Panc1 (cell line): ENCODE measurements around the gene NR1I2. TPM values are rescaled to one million over a fixed set of nuclear protein-coding genes. Genes with fewer than 3 reads are reported as not detected.

Experiments
- ATAC-seq: fragments of 200-7000 bp; cut with Tn5 transposase; 2 replicates; pipeline ENCODE4 v1.9.1; 2020; ENCODE audit warnings: mild to moderate bottlenecking, moderate library complexity
- BruUV-seq: library from RNA; stranded (reverse); fragments of 400-500 nt; replicated peaks from 2 replicates; lab custom pipeline; 2021; lab: Mats Ljungman, UMichigan
- CTCF ChIA-PET: fragments of 300-600 bp; sonication (Branson Sonifier 250); formaldehyde crosslinking; loops from one replicate; lab custom pipeline; 2022; ENCODE audit warnings: antibody characterized with exemption; lab: Charles Lee
- POLR2A ChIA-PET: fragments of 300-600 bp; sonication (Branson Sonifier 250); formaldehyde crosslinking; loops from one replicate; lab custom pipeline; 2022; ENCODE audit warnings: antibody characterized with exemption; lab: Charles Lee
- DNase-seq: peaks from one replicate; pipeline ENCODE4 v3.0.0-alpha.2; 2010; ENCODE audit warnings: low read depth, low spot score
- H3K27ac ChIP-seq: 2 replicates; pipeline ENCODE4 v1.5.1; 2011; ENCODE audit warnings: mild to moderate bottlenecking, low read length, inconsistent platforms
- H3K27me3 ChIP-seq: fragments of 200-500 bp; sonication (Bioruptor generic); 2 replicates; pipeline ENCODE4 v1.6.0; 2014; ENCODE audit warnings: low read length, inconsistent platforms; ENCODE audit not compliant: control insufficient read depth, insufficient read depth
- H3K36me3 ChIP-seq: fragments of 200-500 bp; sonication (Bioruptor generic); 2 replicates; pipeline ENCODE4 v1.5.1; 2014; ENCODE audit warnings: inconsistent platforms, mild to moderate bottlenecking, low read length, moderate library complexity; ENCODE audit not compliant: control insufficient read depth, insufficient read depth
- H3K4me1 ChIP-seq: 2 replicates; pipeline ENCODE4 v1.5.1; 2011; ENCODE audit warnings: inconsistent platforms, mild to moderate bottlenecking, low read length, moderate library complexity; ENCODE audit not compliant: control insufficient read depth, insufficient read depth
- H3K4me3 ChIP-seq, 2 experiments: 2 replicates each; pipeline ENCODE4 v1.5.1; 2011 to 2012; ENCODE audit warnings: low read depth in 2 of 2, low read length in 2 of 2, mild to moderate bottlenecking in 2 of 2, inconsistent platforms in 1 of 2, moderate library complexity in 1 of 2
- H3K9me3 ChIP-seq: fragments of 200-500 bp; sonication (Bioruptor generic); 2 replicates; pipeline ENCODE4 v1.5.1; 2014; ENCODE audit warnings: low read depth, mild to moderate bottlenecking, inconsistent platforms, low read length, moderate library complexity; ENCODE audit not compliant: control insufficient read depth, insufficient read depth
- POLR2AphosphoS5 ChIP-seq: IDR thresholded peaks from 2 replicates; pipeline ENCODE4 v1.6.1; 2012; ENCODE audit warnings: mild to moderate bottlenecking, low read depth, low read length, moderate library complexity
- SIN3A ChIP-seq: IDR thresholded peaks from 2 replicates; pipeline ENCODE4 v1.6.1; 2012; ENCODE audit warnings: low read depth, mild to moderate bottlenecking, low read length, moderate library complexity, borderline replicate concordance; ENCODE audit not compliant: insufficient read depth
- TCF7L2 ChIP-seq: IDR thresholded peaks from 2 replicates; pipeline ENCODE4 v1.6.1; 2011; ENCODE audit warnings: mild to moderate bottlenecking, low read depth, low read length, inconsistent platforms
- in situ Hi-C: cut with HindIII; loops from 2 replicates; pipeline ENCODE4 v1.10.0; 2016; ENCODE audit warnings: low sequenced_read_pairs, low pct_unique_long_range_greater_than_20kb
- intact Hi-C: fragments of 100-400 bp; cut with micrococcal nuclease; formaldehyde crosslinking; loops from one replicate; pipeline ENCODE4 v1.10.0; 2022; ENCODE audit not compliant: unreplicated experiment
- total RNA-seq: library from RNA; stranded (reverse); gene quantifications from one replicate; pipeline ENCODE4 v1.2.1, GENCODE V29; 2021; ENCODE audit not compliant: unreplicated experiment
- TF ChIP-seq, protein P1 (sequence below), 2 experiments: IDR thresholded peaks; 2 replicates each; pipeline ENCODE4 v1.6.1; 2011 to 2012; ENCODE audit warnings: low read depth in 2 of 2, control low read depth in 1 of 2, low read length in 1 of 2, mild to moderate bottlenecking in 1 of 2, moderate library complexity in 1 of 2; ENCODE audit not compliant: insufficient read depth in 1 of 2
- TF ChIP-seq, protein P2 (sequence below): fragments of 450-650 bp; IDR thresholded peaks from 2 replicates; pipeline ENCODE4 v1.5.1; 2017; ENCODE audit warnings: mild to moderate bottlenecking

The NR1I2 gene
- total RNA-seq, 1 experiment from 2014 or later, result not detected

DNA sequence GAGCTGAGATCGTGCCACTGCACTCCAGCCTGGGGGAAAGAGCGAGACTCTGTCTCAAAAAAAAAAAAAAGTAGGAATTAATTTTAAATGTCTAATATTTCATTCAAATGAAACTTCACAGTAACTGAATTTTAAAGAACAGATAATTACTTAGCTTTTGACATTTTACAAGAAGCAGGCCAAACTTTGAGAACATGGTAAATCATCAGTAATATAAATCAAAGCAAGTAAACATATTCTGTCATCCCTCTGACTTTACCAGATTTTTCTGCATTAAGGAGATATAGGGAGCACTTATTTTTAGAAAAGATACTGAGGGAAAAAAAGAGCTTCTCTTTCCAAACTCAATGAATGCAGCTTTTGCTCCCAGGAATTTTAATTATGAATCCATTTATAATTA, 37.0 kb downstream of the NR1I2 start:
- H3K27me3 ChIP-seq, result no peaks in the 10 kb centered on the region
- BruUV-seq, result no TSS peak
- no peak overlapping the region for H3K27ac ChIP-seq
- no peak overlapping the region for H3K4me3 ChIP-seq
- H3K36me3 ChIP-seq, result no peaks in the 10 kb centered on the region
- TF ChIP-seq POLR2AphosphoS5, result no peak
- TF ChIP-seq, protein P1, sequence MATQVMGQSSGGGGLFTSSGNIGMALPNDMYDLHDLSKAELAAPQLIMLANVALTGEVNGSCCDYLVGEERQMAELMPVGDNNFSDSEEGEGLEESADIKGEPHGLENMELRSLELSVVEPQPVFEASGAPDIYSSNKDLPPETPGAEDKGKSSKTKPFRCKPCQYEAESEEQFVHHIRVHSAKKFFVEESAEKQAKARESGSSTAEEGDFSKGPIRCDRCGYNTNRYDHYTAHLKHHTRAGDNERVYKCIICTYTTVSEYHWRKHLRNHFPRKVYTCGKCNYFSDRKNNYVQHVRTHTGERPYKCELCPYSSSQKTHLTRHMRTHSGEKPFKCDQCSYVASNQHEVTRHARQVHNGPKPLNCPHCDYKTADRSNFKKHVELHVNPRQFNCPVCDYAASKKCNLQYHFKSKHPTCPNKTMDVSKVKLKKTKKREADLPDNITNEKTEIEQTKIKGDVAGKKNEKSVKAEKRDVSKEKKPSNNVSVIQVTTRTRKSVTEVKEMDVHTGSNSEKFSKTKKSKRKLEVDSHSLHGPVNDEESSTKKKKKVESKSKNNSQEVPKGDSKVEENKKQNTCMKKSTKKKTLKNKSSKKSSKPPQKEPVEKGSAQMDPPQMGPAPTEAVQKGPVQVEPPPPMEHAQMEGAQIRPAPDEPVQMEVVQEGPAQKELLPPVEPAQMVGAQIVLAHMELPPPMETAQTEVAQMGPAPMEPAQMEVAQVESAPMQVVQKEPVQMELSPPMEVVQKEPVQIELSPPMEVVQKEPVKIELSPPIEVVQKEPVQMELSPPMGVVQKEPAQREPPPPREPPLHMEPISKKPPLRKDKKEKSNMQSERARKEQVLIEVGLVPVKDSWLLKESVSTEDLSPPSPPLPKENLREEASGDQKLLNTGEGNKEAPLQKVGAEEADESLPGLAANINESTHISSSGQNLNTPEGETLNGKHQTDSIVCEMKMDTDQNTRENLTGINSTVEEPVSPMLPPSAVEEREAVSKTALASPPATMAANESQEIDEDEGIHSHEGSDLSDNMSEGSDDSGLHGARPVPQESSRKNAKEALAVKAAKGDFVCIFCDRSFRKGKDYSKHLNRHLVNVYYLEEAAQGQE (IDR thresholded peaks at IDR 0.05; ENCODE audit: insufficient read depth in 1 of 2, low read depth in 2 of 2, low read length in 1 of 2), result no peak
- TF ChIP-seq, protein P2, sequence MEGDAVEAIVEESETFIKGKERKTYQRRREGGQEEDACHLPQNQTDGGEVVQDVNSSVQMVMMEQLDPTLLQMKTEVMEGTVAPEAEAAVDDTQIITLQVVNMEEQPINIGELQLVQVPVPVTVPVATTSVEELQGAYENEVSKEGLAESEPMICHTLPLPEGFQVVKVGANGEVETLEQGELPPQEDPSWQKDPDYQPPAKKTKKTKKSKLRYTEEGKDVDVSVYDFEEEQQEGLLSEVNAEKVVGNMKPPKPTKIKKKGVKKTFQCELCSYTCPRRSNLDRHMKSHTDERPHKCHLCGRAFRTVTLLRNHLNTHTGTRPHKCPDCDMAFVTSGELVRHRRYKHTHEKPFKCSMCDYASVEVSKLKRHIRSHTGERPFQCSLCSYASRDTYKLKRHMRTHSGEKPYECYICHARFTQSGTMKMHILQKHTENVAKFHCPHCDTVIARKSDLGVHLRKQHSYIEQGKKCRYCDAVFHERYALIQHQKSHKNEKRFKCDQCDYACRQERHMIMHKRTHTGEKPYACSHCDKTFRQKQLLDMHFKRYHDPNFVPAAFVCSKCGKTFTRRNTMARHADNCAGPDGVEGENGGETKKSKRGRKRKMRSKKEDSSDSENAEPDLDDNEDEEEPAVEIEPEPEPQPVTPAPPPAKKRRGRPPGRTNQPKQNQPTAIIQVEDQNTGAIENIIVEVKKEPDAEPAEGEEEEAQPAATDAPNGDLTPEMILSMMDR, result no peak
- intact Hi-C loops (no loop called here), in situ Hi-C loops (no loop called here)
- H3K4me1 ChIP-seq, result no peaks in the 10 kb centered on the region
- POLR2A ChIA-PET, result no interaction called here
- ATAC-seq, result no peak
- CTCF ChIA-PET, result no interaction called here
- H3K9me3 ChIP-seq, result no peaks in the 10 kb centered on the region
- DNase-seq, result no peak

DNA sequence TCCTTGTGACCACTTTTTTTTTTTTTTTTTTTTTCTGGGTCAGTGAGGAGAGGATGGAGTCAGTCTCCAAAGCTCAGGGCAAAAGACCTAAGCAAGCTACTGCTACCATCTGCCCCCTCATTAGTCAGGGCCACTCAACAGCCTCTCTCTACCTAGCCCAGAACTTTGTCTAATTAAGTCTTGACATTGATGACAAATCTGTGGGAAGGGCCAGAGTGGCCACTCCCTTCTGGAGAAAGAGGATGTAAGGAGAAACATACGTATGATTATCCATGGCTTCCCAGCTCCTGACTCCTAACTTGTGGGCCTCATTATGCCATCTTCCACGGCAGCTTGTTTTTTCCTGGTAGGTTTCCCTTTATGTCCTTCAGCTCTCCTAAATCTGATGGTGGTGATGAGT, 37.9 kb downstream of the NR1I2 start:
- no peaks in the 10 kb centered on the region for H3K9me3 ChIP-seq
- ATAC-seq (no peak), DNase-seq (no peak)
- CTCF ChIA-PET, result interaction anchor here (0.6 kb wide), 3 partner anchors 161 to 778 kb away, joined by 3 to 9 read pairs (median 5); no protein-coding TSS in a partner anchor
- no peak overlapping the region for H3K4me3 ChIP-seq
- no peak overlapping the region for H3K27ac ChIP-seq
- H3K4me1 ChIP-seq, result no peaks in the 10 kb centered on the region
- TF ChIP-seq TCF7L2 (no peak), SIN3A (no peak), POLR2AphosphoS5 (no peak)
- TF ChIP-seq, protein P2, result no peak
- TF ChIP-seq, protein P1 (IDR thresholded peaks at IDR 0.05; ENCODE audit: insufficient read depth in 1 of 2, low read depth in 2 of 2, low read length in 1 of 2), result no peak
- in situ Hi-C loops (no loop called here), intact Hi-C loops (no loop called here)
- H3K27me3 ChIP-seq, result no peaks in the 10 kb centered on the region
- POLR2A ChIA-PET, result no interaction called here
- BruUV-seq, result no TSS peak
- H3K36me3 ChIP-seq, result no peaks in the 10 kb centered on the region
